GM12878 (cell line): ENCODE results near the gene PIMREG. TPM values are rescaled to one million over a fixed set of nuclear protein-coding genes. Genes with fewer than 3 reads are reported as not detected.

Source experiments
- ATAC-seq: fragments of 200-7000 bp; cut with Tn5 transposase; 3 replicates; pipeline ENCODE4 v1.9.1; 2020; ENCODE audit warnings: mild to moderate bottlenecking, moderate library complexity
- BruUV-seq: library from RNA; stranded (reverse); fragments of 400-500 nt; replicated peaks from 2 replicates; lab custom pipeline; 2021; lab: Mats Ljungman, UMichigan
- CTCF ChIA-PET: fragments of 300-600 bp; sonication (Branson Sonifier 250); formaldehyde crosslinking; extraction: SDS; loops from one replicate; lab custom pipeline; 2021; ENCODE audit warnings: inconsistent platforms; lab: Yijun Ruan, JAX
- POLR2A ChIA-PET: fragments of 350-600 bp; formaldehyde crosslinking; extraction: SDS; loops from one replicate; lab custom pipeline; 2021; ENCODE audit warnings: inconsistent platforms; lab: Charles Lee
- RAD21 ChIA-PET: fragments of 300-600 bp; sonication (Branson Sonifier 250); formaldehyde crosslinking; loops from one replicate; lab custom pipeline; 2023; ENCODE audit warnings: antibody characterized with exemption; ENCODE audit not compliant: unreplicated experiment; lab: Charles Lee
- SMC1A ChIA-PET: fragments of 300-600 bp; sonication (Branson Sonifier 250); formaldehyde crosslinking; loops from one replicate; lab custom pipeline; 2023; ENCODE audit not compliant: unreplicated experiment, uncharacterized antibody; lab: Charles Lee
- DNase-seq: peaks from one replicate; pipeline ENCODE4 v3.0.0-alpha.2; 2011; ENCODE audit warnings: low read depth, low spot score
- FAIRE-seq: peaks from 3 replicates; lab custom pipeline; 2011; peaks lifted over from hg19 to GRCh38; lab: Jason Lieb, UNC
- H2AFZ ChIP-seq: 2 replicates; pipeline ENCODE4 v1.6.0; 2011; ENCODE audit warnings: low read depth, low read length, control low read depth; ENCODE audit not compliant: control insufficient read depth
- H3K27ac ChIP-seq: 2 replicates; pipeline ENCODE4 v1.5.1; 2011; ENCODE audit warnings: control low read depth; ENCODE audit not compliant: control insufficient read depth, insufficient read depth
- H3K27me3 ChIP-seq, 2 experiments: replicated peaks in 1 of 2; 2 replicates each; pipeline versions ENCODE4 v1.6.0 to v1.6.1; 2011; ENCODE audit warnings: low read length in 1 of 2; ENCODE audit not compliant: control insufficient read depth in 2 of 2, insufficient read depth in 2 of 2
- H3K36me3 ChIP-seq, 2 experiments: 2 replicates each; pipeline ENCODE4 v1.5.1; 2011; ENCODE audit warnings: low read length in 1 of 2; ENCODE audit not compliant: control insufficient read depth in 2 of 2, insufficient read depth in 2 of 2
- H3K4me1 ChIP-seq: 2 replicates; pipeline ENCODE4 v1.6.1; 2011; ENCODE audit warnings: mild to moderate bottlenecking, low read length, moderate library complexity, mixed read lengths; ENCODE audit not compliant: control insufficient read depth, insufficient read depth
- H3K4me2 ChIP-seq: 2 replicates; pipeline ENCODE4 v1.6.0; 2011; ENCODE audit warnings: control low read depth; ENCODE audit not compliant: control insufficient read depth, insufficient read depth
- H3K4me3 ChIP-seq: fragments of 200-600 bp; sonication (generic); 2 replicates; pipeline ENCODE4 v1.5.1; 2016
- H3K79me2 ChIP-seq: 2 replicates; pipeline ENCODE4 v1.6.0; 2011; ENCODE audit warnings: low read length; ENCODE audit not compliant: control insufficient read depth, insufficient read depth
- H3K9ac ChIP-seq: 2 replicates; pipeline ENCODE4 v1.8.0; 2011; ENCODE audit warnings: low read length, control low read depth, mixed read lengths; ENCODE audit not compliant: control insufficient read depth, insufficient read depth
- H3K9me3 ChIP-seq: replicated peaks from 3 replicates; pipeline ENCODE4 v1.5.1; 2011; ENCODE audit warnings: mild to moderate bottlenecking, low read length; ENCODE audit not compliant: control insufficient read depth, insufficient read depth
- H4K20me1 ChIP-seq: 2 replicates; pipeline ENCODE4 v1.6.0; 2011; ENCODE audit not compliant: control insufficient read depth, insufficient read depth
- CEBPB ChIP-seq, 2 experiments: fragments of 150-350 bp in 1 of 2; IDR thresholded peaks; 2 replicates each; pipeline ENCODE4 v1.6.1; 2012 to 2014; ENCODE audit warnings: low read depth in 2 of 2, low read length in 2 of 2, borderline replicate concordance in 1 of 2, inconsistent platforms in 1 of 2
- CEBPZ ChIP-seq: fragments of 150-350 bp; IDR thresholded peaks from 2 replicates; pipeline ENCODE4 v1.6.1; 2016; ENCODE audit warnings: low read depth, low read length
- FOXM1 ChIP-seq: IDR thresholded peaks from 2 replicates; pipeline ENCODE4 v1.6.1; 2012; ENCODE audit warnings: low read depth, mild to moderate bottlenecking, inconsistent platforms, low read length, moderate library complexity
- HDAC2 ChIP-seq: fragments of 200-600 bp; sonication (generic); IDR thresholded peaks from 2 replicates; pipeline ENCODE4 v1.6.1; 2017
- KAT2A ChIP-seq: conservative IDR thresholded peaks from 2 replicates; pipeline ENCODE4 v1.6.1; 2011; ENCODE audit warnings: low read depth, low read length; ENCODE audit not compliant: control insufficient read depth
- PBX3 ChIP-seq: IDR thresholded peaks from 2 replicates; pipeline ENCODE4 v1.6.1; 2011; ENCODE audit warnings: mild to moderate bottlenecking, low read depth, low read length, moderate library complexity; ENCODE audit not compliant: insufficient replicate concordance
- RUNX3 ChIP-seq: IDR thresholded peaks from 2 replicates; pipeline ENCODE4 v1.6.1; 2012; ENCODE audit warnings: low read length, inconsistent platforms
- TCF3 ChIP-seq: IDR thresholded peaks from 2 replicates; pipeline ENCODE4 v1.6.1; 2012; ENCODE audit warnings: low read depth, mild to moderate bottlenecking, low read length, borderline replicate concordance; ENCODE audit not compliant: insufficient read depth
- USF1 ChIP-seq: IDR thresholded peaks from 2 replicates; pipeline ENCODE4 v1.6.1; 2011; ENCODE audit warnings: borderline replicate concordance, low read depth, mild to moderate bottlenecking, moderate library complexity, mixed read lengths, low read length; ENCODE audit not compliant: insufficient read depth; ENCODE audit errors: extremely low read length
- ZNF217 ChIP-seq: fragments of 450-650 bp; IDR thresholded peaks from 2 replicates; pipeline ENCODE4 v1.6.1; 2017; ENCODE audit warnings: antibody characterized with exemption, mild to moderate bottlenecking
- ZNF274 ChIP-seq: IDR thresholded peaks from one replicate; pipeline ENCODE4 v1.8.0; 2011; ENCODE audit not compliant: insufficient read length, insufficient read depth
- ZNF622 ChIP-seq: fragments of 450-650 bp; IDR thresholded peaks from 2 replicates; pipeline ENCODE4 v1.6.1; 2017; ENCODE audit warnings: mild to moderate bottlenecking, inconsistent platforms
- WGBS: methylation state at CpG from one replicate; pipeline ENCODE4 v1.1.6; 2016; ENCODE audit warnings: low lambda C conversion rate; ENCODE audit not compliant: insufficient replicate concordance, insufficient coverage; ENCODE audit errors: missing lambda C conversion rate; 5-methylcytosine and 5-hydroxymethylcytosine counted together
- in situ Hi-C: fragments of 300-500 bp; cut with MboI; formaldehyde crosslinking; loops from 9 replicates; pipeline ENCODE4 v1.14.3; 2018; ENCODE audit warnings: mixed read lengths
- intact Hi-C: fragments of 100-400 bp; cut with micrococcal nuclease; formaldehyde crosslinking; loops from one replicate; pipeline ENCODE4 v1.14.2; 2022; ENCODE audit not compliant: unreplicated experiment
- polyA plus RNA-seq, 11 experiments: library from polyadenylated mRNA; depleted of rRNA in 4 of 11; unstranded in 6 of 11; stranded (reverse) in 5 of 11; fragments of >200 nt; fragmentation: Nextera tagmentation in 4 of 11; fragmentation: Illumina TruSeq in 1 of 11; extraction: Ambion mirVana in 4 of 11; extraction: Trizol in 1 of 11; gene quantifications; 1 replicate in 1 of 11; 2 replicates in 10 of 11; pipeline versions ENCODE4 v1.2.1 to v1.2.3, GENCODE V29; 2011 to 2016; ENCODE audit warnings: inconsistent platforms in 2 of 11, missing spikeins in 2 of 11, low read depth in 1 of 11
- total RNA-seq, 4 experiments: library from RNA; depleted of rRNA in 3 of 4; stranded (reverse); fragments of >200 nt in 3 of 4; fragmentation: Illumina TruSeq in 1 of 4; extraction: Trizol in 1 of 4; gene quantifications; 2 replicates each; pipeline versions ENCODE4 v1.2.1 to v1.2.3, GENCODE V29; 2013 to 2021
- TF ChIP-seq, protein P1 (sequence below): fragments of 450-650 bp; IDR thresholded peaks from 2 replicates; pipeline ENCODE4 v1.6.1; 2018; ENCODE audit warnings: borderline replicate concordance, mild to moderate bottlenecking; ENCODE audit not compliant: partially characterized antibody
- TF ChIP-seq, protein P2 (sequence below), 3 experiments: IDR thresholded peaks in 2 of 3; conservative IDR thresholded peaks in 1 of 3; 2 replicates each; pipeline ENCODE4 v1.5.1; 2011; ENCODE audit warnings: low read depth in 3 of 3, low read length in 3 of 3, mild to moderate bottlenecking in 3 of 3, control low read depth in 2 of 3, moderate library complexity in 2 of 3, inconsistent platforms in 1 of 3, mixed read lengths in 1 of 3; ENCODE audit not compliant: control insufficient read depth in 2 of 3, insufficient read depth in 1 of 3; ENCODE audit errors: extremely low read depth in 1 of 3

The PIMREG gene
- total and polyA plus RNA-seq, 10 of the 15 experiments (the other 5 are each of a cell fraction or from before 2014, with no cell fraction given) = 2.8 to 35.8 (median 25.2) TPM

DNA sequence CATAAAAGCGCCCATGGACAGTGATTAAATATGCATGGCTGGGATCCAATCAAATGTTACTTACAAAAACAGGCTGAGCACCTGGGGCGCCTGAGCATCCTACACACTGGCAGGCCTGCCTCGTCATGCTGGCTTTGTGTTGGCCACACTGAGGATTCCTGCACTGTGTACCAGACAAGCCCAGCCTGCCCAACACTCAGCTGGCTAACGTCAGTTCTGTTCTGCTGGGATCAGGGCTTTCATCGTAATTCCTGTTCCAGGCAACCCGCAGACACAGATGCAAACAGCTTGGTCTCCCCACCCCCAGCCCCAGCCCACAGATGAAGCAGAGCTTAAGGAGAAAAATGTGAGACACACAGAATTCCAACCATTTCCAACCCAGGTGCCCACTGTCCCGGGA is 30.7 kb downstream of the PIMREG start:
- Histone ChIP-seq H3K36me3 (no peaks in the 10 kb centered on the region), H3K27me3 (no peaks in the 10 kb centered on the region; a peak in 1 of 4 replicates), H3K4me2 (no peak overlapping the region), H4K20me1 (no peaks in the 10 kb centered on the region), H3K27ac (no peak overlapping the region), H2AFZ (no peak overlapping the region), H3K9ac (no peak overlapping the region), H3K4me1 (no peaks in the 10 kb centered on the region), H3K4me3 (no peak overlapping the region), H3K79me2 (no peaks in the 10 kb centered on the region), H3K9me3 (no peaks in the 10 kb centered on the region)
- FAIRE-seq = no peak
- ATAC-seq = no peak
- no TSS peak for BruUV-seq
- DNase-seq = no peak
- CTCF ChIA-PET = interaction anchor here (1.3 kb wide), 1 partner anchor 73 kb away, joined by 3 read pairs; no protein-coding TSS in a partner anchor
- in situ Hi-C loops = loop anchor here (5.0 kb wide), 1 partner anchor 172 kb away; no protein-coding TSS in a partner anchor
- POLR2A ChIA-PET = no interaction called here
- SMC1A ChIA-PET = no interaction called here
- intact Hi-C loops = no loop called here
- WGBS = 32% methylated on average over 7 of the region's 7 CpGs
- RAD21 ChIA-PET = no interaction called here
- TF ChIP-seq ZNF274 (no peak), ZNF622 (no peak), USF1 (no peak), RUNX3 (no peak), CEBPZ (no peak), CEBPB (IDR thresholded peaks at IDR 0.05; ENCODE audit: borderline replicate concordance in 1 of 2, low read depth in 2 of 2, low read length in 2 of 2) (no peak), FOXM1 (no peak), TCF3 (no peak), ZNF217 (no peak), PBX3 (no peak), KAT2A (no peak), HDAC2 (no peak)
- TF ChIP-seq, protein P1, sequence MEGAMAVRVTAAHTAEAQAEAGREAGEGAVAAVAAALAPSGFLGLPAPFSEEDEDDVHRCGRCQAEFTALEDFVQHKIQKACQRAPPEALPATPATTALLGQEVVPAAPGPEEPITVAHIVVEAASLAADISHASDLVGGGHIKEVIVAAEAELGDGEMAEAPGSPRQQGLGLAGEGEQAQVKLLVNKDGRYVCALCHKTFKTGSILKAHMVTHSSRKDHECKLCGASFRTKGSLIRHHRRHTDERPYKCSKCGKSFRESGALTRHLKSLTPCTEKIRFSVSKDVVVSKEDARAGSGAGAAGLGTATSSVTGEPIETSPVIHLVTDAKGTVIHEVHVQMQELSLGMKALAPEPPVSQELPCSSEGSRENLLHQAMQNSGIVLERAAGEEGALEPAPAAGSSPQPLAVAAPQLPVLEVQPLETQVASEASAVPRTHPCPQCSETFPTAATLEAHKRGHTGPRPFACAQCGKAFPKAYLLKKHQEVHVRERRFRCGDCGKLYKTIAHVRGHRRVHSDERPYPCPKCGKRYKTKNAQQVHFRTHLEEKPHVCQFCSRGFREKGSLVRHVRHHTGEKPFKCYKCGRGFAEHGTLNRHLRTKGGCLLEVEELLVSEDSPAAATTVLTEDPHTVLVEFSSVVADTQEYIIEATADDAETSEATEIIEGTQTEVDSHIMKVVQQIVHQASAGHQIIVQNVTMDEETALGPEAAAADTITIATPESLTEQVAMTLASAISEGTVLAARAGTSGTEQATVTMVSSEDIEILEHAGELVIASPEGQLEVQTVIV = no peak
- TF ChIP-seq, protein P2, sequence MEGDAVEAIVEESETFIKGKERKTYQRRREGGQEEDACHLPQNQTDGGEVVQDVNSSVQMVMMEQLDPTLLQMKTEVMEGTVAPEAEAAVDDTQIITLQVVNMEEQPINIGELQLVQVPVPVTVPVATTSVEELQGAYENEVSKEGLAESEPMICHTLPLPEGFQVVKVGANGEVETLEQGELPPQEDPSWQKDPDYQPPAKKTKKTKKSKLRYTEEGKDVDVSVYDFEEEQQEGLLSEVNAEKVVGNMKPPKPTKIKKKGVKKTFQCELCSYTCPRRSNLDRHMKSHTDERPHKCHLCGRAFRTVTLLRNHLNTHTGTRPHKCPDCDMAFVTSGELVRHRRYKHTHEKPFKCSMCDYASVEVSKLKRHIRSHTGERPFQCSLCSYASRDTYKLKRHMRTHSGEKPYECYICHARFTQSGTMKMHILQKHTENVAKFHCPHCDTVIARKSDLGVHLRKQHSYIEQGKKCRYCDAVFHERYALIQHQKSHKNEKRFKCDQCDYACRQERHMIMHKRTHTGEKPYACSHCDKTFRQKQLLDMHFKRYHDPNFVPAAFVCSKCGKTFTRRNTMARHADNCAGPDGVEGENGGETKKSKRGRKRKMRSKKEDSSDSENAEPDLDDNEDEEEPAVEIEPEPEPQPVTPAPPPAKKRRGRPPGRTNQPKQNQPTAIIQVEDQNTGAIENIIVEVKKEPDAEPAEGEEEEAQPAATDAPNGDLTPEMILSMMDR (IDR thresholded peaks at IDR 0.05 in 2 of 3, conservative IDR thresholded peaks at IDR 0.05 in 1 of 3; ENCODE audit: control insufficient read depth in 2 of 3, extremely low read depth in 1 of 3, insufficient read depth in 1 of 3, low read depth in 3 of 3, low read length in 3 of 3) = no peak
